ENCODE measurements around the gene ALG12.

The ALG12 gene

GRCh38 chr22:49962012-49962750, 43.9 kb upstream of the ALG12 start:
- H3K79me2 ChIP-seq (ENCODE audit: insufficient read depth, low read depth): peaks cover 24% of the 10 kb centered on the region
- no peak overlapping the region for H2AFZ ChIP-seq (ENCODE audit: low read depth)
- no peaks in the 10 kb centered on the region for H3K36me3 ChIP-seq (ENCODE audit: insufficient read depth)
- no peaks in the 10 kb centered on the region for H3K27me3 ChIP-seq (ENCODE audit: insufficient read depth, low read depth)
- peak overlapping the region; percentile 78; the same call in 1 of the 2 replicates for H3K9ac ChIP-seq
- peak overlapping the region; percentile 45; the same call in 1 of the 2 replicates for H3K4me2 ChIP-seq
- no peak overlapping the region for H3K4me3 ChIP-seq (IDR thresholded peaks at IDR 0.05; ENCODE audit: insufficient read depth, low read depth, low read length)
- H4K20me1 ChIP-seq (ENCODE audit: insufficient read depth): no peaks in the 10 kb centered on the region
- H3K27ac ChIP-seq: peak overlapping the region; percentile 40
- TF ChIP-seq, protein P1, sequence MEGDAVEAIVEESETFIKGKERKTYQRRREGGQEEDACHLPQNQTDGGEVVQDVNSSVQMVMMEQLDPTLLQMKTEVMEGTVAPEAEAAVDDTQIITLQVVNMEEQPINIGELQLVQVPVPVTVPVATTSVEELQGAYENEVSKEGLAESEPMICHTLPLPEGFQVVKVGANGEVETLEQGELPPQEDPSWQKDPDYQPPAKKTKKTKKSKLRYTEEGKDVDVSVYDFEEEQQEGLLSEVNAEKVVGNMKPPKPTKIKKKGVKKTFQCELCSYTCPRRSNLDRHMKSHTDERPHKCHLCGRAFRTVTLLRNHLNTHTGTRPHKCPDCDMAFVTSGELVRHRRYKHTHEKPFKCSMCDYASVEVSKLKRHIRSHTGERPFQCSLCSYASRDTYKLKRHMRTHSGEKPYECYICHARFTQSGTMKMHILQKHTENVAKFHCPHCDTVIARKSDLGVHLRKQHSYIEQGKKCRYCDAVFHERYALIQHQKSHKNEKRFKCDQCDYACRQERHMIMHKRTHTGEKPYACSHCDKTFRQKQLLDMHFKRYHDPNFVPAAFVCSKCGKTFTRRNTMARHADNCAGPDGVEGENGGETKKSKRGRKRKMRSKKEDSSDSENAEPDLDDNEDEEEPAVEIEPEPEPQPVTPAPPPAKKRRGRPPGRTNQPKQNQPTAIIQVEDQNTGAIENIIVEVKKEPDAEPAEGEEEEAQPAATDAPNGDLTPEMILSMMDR (conservative IDR thresholded peaks at IDR 0.05; ENCODE audit: low read depth, low read length): no peak
- peaks cover 9% of the 10 kb centered on the region for H3K4me1 ChIP-seq (ENCODE audit: low read depth, poor library complexity, severe bottlenecking)

DNA sequence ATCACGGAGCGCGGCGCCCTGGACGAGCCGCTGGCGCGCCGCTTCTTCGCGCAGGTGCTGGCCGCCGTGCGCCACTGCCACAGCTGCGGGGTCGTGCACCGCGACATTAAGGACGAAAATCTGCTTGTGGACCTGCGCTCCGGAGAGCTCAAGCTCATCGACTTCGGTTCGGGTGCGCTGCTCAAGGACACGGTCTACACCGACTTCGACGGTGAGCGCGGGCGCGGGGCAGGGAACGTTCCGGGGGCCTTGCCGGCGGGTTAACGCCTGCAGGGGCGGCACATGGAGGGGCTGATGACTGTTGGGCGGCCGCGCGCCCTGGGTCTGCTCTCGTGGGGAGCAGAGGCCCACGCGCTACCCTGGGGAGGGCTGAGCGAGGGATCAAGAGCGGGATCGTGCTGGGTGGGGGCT, 43.4 kb upstream of the ALG12 start:
- Histone ChIP-seq H4K20me1 (ENCODE audit: insufficient read depth) (no peaks in the 10 kb centered on the region), H3K27ac (peak overlapping the region; percentile 40), H3K27me3 (ENCODE audit: insufficient read depth, low read depth) (no peaks in the 10 kb centered on the region), H3K36me3 (ENCODE audit: insufficient read depth) (no peaks in the 10 kb centered on the region), H2AFZ (ENCODE audit: low read depth) (no peak overlapping the region), H3K79me2 (ENCODE audit: insufficient read depth, low read depth) (peaks cover 24% of the 10 kb centered on the region), H3K4me2 (peak overlapping the region; percentile 25; the same call in 1 of the 2 replicates), H3K4me1 (ENCODE audit: low read depth, poor library complexity, severe bottlenecking) (peaks cover 9% of the 10 kb centered on the region), H3K9ac (peak overlapping the region; percentile 78), H3K4me3 (IDR thresholded peaks at IDR 0.05; ENCODE audit: insufficient read depth, low read depth, low read length) (no peak overlapping the region)
- TF ChIP-seq, protein P1 (conservative IDR thresholded peaks at IDR 0.05; ENCODE audit: low read depth, low read length): no peak

DNA sequence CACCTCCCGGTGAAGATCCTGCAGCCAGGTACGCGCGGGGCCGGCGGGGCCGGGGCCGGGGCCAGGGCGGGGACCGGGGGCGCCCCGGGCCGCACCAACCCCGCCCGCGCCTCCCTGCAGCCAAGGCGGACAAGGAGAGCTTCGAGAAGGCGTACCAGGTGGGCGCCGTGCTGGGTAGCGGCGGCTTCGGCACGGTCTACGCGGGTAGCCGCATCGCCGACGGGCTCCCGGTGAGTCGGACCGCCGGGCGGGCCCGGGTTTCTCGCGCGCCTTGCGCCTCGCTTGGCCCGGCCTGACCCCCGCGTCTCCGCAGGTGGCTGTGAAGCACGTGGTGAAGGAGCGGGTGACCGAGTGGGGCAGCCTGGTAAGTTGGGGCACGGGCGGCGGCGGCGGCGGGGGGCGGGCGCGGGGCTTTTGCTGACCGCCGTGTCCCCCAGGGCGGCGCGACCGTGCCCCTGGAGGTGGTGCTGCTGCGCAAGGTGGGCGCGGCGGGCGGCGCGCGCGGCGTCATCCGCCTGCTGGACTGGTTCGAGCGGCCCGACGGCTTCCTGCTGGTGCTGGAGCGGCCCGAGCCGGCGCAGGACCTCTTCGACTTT, 42.9 kb upstream of the ALG12 start:
- Histone ChIP-seq H3K4me1 (ENCODE audit: low read depth, poor library complexity, severe bottlenecking) (peaks cover 9% of the 10 kb centered on the region), H3K27ac (peak overlapping the region; percentile 40), H3K9ac (peak overlapping the region; percentile 78), H3K36me3 (ENCODE audit: insufficient read depth) (no peaks in the 10 kb centered on the region), H3K79me2 (ENCODE audit: insufficient read depth, low read depth) (peaks cover 24% of the 10 kb centered on the region), H3K4me2 (no peak overlapping the region; the same call in 1 of the 2 replicates), H3K4me3 (IDR thresholded peaks at IDR 0.05; ENCODE audit: insufficient read depth, low read depth, low read length) (no peak overlapping the region), H3K27me3 (ENCODE audit: insufficient read depth, low read depth) (no peaks in the 10 kb centered on the region), H2AFZ (ENCODE audit: low read depth) (no peak overlapping the region), H4K20me1 (ENCODE audit: insufficient read depth) (no peaks in the 10 kb centered on the region)
- TF ChIP-seq, protein P1 (conservative IDR thresholded peaks at IDR 0.05; ENCODE audit: low read depth, low read length): no peak

GRCh38 chr22:49960159-49961004, 42.1 kb upstream of the ALG12 start, which contains the start of gene PIM3:
TSS of gene PIM3 (plus strand) at chr22:49960772. CDS start at chr22:49960948, 176 bp downstream.
- H3K4me2 ChIP-seq: peak within 1 kb of the TSS; percentile 53
- H4K20me1 ChIP-seq (ENCODE audit: insufficient read depth): no peaks in the 10 kb centered on the region
- peak within 1 kb of the TSS; percentile 53 for H3K27ac ChIP-seq
- H3K27me3 ChIP-seq (ENCODE audit: insufficient read depth, low read depth): no peaks in the 10 kb centered on the region
- H3K4me3 ChIP-seq (IDR thresholded peaks at IDR 0.05; ENCODE audit: insufficient read depth, low read depth, low read length): no peak within 1 kb of the TSS
- no peaks in the 10 kb centered on the region for H3K36me3 ChIP-seq (ENCODE audit: insufficient read depth)
- H2AFZ ChIP-seq (ENCODE audit: low read depth): peak within 1 kb of the TSS; percentile 14; the same call in 1 of the 2 replicates
- H3K9ac ChIP-seq: peak within 1 kb of the TSS; percentile 78
- TF ChIP-seq, protein P1 (conservative IDR thresholded peaks at IDR 0.05; ENCODE audit: low read depth, low read length): no peak
- peaks cover 9% of the 10 kb centered on the region for H3K4me1 ChIP-seq (ENCODE audit: low read depth, poor library complexity, severe bottlenecking)
- peaks cover 24% of the 10 kb centered on the region for H3K79me2 ChIP-seq (ENCODE audit: insufficient read depth, low read depth)
